Esophagus mucosa (tissue), 1 donor: ENCODE measurements around the gene RAB40A. TPM values are rescaled to one million over a fixed set of nuclear protein-coding genes. Genes with fewer than 3 reads are reported as not detected.

ENCODE experiments used
- ATAC-seq: fragments of 200-7000 bp; cut with Tn5 transposase; one replicate; pipeline ENCODE4 v1.9.1; 2020
- total RNA-seq: library from RNA; stranded (reverse); gene quantifications from one replicate; pipeline ENCODE4 v1.2.4, GENCODE V29; 2023
- donor health status: DM: yes; HTN: yes; CAD: no.

The RAB40A gene
- 0.16 TPM for total RNA-seq

- ATAC-seq = no peak
Measured at GRCh38 chrX:103519389-103519788, at the start of gene RAB40A. TSS of gene RAB40A (minus strand) at chrX:103519489. CDS start at chrX:103500756, 18,733 bp downstream.

- ATAC-seq = no peak
Measured at GRCh38 chrX:103565752-103566151, 46.5 kb upstream of the RAB40A start.

- ATAC-seq = no peak
Measured at GRCh38 chrX:103565197-103565596, 45.9 kb upstream of the RAB40A start.

GRCh38 chrX:103562801-103563200 lies 43.5 kb upstream of the RAB40A start:
- no peak for ATAC-seq

- ATAC-seq = no peak
Measured at GRCh38 chrX:103560256-103560655, 41.0 kb upstream of the RAB40A start.

GRCh38 chrX:103556963-103557612 lies 37.8 kb upstream of the RAB40A start:
- ATAC-seq = no peak

- ATAC-seq = no peak
Measured at GRCh38 chrX:103554687-103555424, 35.6 kb upstream of the RAB40A start.

- ATAC-seq = no peak
Measured at GRCh38 chrX:103552236-103552635, 32.9 kb upstream of the RAB40A start.

GRCh38 chrX:103550415-103551051 lies 31.2 kb upstream of the RAB40A start:
- no peak for ATAC-seq

- ATAC-seq = no peak
Measured at GRCh38 chrX:103549916-103550315, 30.6 kb upstream of the RAB40A start.

- ATAC-seq = no peak
Measured at GRCh38 chrX:103540145-103540544, 20.9 kb upstream of the RAB40A start.

GRCh38 chrX:103539695-103540094 lies 20.4 kb upstream of the RAB40A start:
- ATAC-seq = no peak

GRCh38 chrX:103538728-103539127 lies 19.4 kb upstream of the RAB40A start:
- no peak for ATAC-seq

GRCh38 chrX:103537871-103538387 lies 18.6 kb upstream of the RAB40A start:
- no peak for ATAC-seq

- ATAC-seq = no peak
Measured at GRCh38 chrX:103536732-103537131, 17.4 kb upstream of the RAB40A start.

GRCh38 chrX:103536071-103536470 lies 16.8 kb upstream of the RAB40A start:
- no peak for ATAC-seq

- ATAC-seq = no peak
Measured at GRCh38 chrX:103535206-103535605, 15.9 kb upstream of the RAB40A start.

- ATAC-seq = peak; percentile 75
Measured at GRCh38 chrX:103533511-103534216, 14.4 kb upstream of the RAB40A start.

GRCh38 chrX:103531002-103531401 lies 11.7 kb upstream of the RAB40A start:
- ATAC-seq = no peak

- no peak for ATAC-seq
Measured at GRCh38 chrX:103530545-103530944, 11.3 kb upstream of the RAB40A start.

- ATAC-seq = no peak
Measured at GRCh38 chrX:103529550-103529949, 10.3 kb upstream of the RAB40A start.

- ATAC-seq = no peak
Measured at GRCh38 chrX:103524747-103525146, 5.5 kb upstream of the RAB40A start.

GRCh38 chrX:103523605-103524004 lies 4.3 kb upstream of the RAB40A start:
- no peak for ATAC-seq
